Stimulated activated CD8-positive, alpha-beta memory T cell treated with anti-CD3 and anti-CD28 coated beads, Interleukin-4, amount 100 ng/mL, for 48 hours (primary cell): ENCODE data around the gene PTGFRN.
"Not testable (repeated sequence)": the region's sequence is repeated elsewhere in the genome, so short reads cannot be mapped to it uniquely, and the experiment has no call there.

ENCODE experiments used
- DNase-seq: peaks from one replicate; pipeline ENCODE4 v3.0.0-alpha.2; 2020

The PTGFRN gene

DNA sequence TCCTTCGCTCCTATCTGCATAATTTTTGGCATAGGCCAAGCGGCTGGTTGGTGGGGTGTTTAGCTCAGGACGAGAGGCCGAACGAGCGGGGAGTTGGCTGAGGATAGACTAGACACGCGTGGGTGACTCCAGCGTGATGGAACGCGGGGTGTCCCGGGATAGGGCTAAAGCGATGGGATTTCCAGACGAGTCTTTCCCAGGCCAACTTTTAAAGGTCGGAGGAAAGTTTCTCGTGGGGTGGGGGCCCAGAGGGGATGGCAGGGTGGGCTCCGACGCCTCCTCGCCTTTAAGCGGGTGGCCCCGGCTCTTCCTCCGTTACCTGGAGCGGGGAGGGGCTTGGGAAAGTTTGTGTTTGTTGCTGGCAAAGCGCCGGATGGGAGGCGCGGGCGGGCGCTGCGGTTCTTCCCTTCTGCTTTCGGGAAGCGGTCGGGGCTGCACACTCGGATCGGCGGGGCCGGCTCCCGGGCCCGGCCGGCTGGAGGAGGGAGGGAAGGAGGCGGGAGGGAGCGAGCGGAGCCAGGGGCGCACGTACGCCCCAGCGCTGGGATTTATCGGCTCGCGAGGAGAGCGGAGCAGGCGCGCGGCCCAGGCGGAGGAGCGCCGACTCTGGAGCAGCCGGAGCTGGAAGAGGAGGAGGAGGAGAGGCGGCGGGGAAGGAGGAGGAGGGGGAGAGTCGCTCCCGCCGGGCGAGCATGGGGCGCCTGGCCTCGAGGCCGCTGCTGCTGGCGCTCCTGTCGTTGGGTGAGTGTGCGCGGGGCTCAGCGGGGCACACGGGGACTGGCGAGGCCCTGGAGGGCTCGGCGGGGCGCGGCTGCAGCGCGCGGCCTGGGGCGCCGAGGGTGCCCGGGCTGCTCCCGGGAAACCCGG lies at the start of gene PTGFRN:
TSS of gene PTGFRN (plus strand) at position 405 of the 867 bp plus-strand sequence. CDS start at position 693, 288 bp downstream.
- DNase-seq: peak; percentile 37

DNA sequence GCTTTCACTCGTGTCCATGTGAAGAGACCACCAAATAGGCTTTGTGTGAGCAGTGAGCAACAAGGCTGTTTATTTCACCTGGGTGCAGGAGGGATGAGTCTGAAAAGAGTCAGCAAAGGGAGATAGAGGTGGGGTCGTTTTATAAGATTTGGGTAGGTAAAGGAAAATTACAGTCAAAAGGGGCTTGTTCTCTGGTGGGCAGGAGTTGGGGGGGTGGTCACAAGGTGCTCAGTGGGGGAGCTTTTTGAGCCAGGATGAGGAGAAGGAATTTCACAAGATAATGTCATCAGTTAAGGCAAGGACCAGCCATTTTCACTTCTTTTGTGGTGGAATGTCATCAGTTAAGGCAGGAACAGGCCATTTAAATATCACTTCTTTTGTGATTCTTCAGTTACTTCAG lies 49.5 kb upstream of the PTGFRN start:
- DNase-seq: not testable (repeated sequence)

DNA sequence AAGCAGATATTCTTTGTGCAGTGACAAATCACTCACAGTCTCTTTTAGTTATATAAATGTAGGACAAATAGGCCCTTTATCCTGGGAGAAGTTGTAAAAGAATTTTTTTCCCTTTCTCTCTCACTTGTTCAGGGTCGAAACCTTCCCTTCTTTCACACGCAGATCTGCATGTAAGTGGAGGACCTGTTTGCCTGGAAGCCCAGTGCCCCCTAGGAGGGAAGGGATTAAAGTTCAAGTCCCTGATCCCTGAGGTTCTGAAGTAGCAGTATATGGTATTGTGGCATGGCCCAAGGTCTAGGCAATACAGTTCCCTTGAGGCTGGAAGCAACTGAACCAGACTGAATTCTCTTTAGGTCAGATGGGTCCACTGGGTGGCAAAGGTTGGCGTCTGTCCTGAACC lies 48.6 kb upstream of the PTGFRN start:
- DNase-seq: no peak

DNA sequence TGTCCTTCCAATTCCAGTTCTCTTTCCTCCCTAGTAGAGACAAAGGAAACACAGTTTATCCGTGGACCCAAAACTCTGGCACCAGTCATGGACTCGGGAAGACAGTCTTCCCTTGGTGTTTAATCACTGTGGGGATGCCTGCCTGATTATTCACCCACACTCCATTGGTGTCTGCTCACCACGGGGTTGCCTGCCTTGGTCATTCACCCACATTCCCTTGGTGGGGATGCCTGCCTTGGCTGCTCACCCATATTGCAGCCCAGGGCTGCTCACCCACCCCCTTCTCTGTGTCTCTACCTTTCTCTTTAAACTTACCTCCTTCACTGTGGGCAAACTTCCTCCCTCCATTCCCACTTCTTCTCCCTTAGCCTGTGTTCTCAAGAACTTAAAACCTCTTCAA lies 46.7 kb upstream of the PTGFRN start:
- not testable (repeated sequence) for DNase-seq

DNA sequence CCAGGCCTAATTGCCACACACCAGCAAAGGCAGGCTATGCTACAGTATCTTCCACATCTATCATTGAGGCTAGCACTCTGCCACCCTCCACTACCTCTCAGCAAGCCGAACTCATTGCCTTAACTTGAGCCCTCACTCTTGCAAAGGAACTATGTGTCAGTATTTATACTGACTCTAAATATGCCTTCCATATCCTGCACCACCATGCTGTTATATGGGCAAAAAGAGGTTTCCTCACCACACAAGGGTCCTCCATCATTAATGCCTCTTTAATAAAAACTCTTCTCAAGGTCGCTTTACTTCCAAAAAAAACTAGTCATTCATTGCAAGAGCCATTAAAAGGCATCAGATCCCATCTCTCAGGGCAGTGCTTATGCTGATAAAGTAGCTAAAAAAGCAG lies 43.2 kb upstream of the PTGFRN start:
- not testable (repeated sequence) for DNase-seq

DNA sequence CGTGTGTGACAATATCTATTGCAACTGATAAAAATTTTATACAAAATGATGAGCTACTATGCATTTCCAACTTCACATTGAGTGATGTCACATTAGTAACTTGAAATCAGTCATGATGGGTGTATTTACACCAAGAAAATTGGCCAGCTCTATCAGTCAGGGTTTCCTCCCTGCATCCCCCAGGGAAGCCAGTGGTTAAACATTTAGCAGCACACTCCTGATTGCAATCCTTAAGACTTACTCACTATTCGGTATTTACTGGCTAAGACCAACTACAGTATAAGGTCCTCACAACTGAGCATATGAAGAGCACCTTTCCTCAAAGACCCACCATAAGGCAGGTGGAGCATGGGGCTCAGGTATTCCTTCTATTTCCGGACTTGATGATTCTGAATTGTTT lies 41.3 kb upstream of the PTGFRN start:
- DNase-seq: no peak

DNA sequence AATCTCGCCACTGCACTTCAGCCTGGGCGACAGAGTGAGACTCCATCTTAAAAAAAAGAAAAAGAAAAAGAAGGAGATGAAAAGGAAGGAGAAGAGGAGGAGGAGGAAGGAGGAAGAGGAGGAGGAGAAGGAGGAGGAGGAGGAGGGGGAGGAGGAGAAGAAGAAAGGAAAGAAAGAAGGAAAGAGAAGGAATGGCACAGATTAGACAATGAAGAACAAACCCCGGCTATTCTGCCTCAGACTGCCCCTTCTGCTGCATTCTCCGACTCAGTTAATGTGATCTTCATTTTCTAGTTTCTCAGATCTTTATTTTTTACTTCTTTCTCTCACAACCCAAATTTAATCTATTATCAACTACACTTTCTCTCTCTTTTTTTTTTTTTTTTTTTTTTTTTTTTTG lies 40.1 kb upstream of the PTGFRN start:
- no peak for DNase-seq

DNA sequence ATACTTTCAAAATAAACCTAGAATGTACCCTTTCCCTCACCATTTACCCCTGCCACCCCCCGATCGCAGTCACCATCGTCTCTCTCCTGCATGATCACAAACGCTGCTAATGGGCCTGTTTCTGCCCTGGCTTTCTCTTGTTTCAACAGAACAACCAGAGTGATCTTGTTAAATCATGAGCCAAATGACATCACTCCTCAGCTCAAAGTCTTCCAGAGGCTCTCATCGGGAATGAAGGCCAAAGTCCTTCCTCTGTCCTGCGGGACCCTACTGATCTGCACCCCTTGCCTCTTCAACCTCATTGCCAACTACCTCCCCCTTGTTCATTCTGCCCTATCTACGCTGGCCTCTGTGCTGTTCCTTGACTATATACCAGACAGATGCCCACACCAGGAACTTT lies 39.4 kb upstream of the PTGFRN start:
- DNase-seq: no peak

DNA sequence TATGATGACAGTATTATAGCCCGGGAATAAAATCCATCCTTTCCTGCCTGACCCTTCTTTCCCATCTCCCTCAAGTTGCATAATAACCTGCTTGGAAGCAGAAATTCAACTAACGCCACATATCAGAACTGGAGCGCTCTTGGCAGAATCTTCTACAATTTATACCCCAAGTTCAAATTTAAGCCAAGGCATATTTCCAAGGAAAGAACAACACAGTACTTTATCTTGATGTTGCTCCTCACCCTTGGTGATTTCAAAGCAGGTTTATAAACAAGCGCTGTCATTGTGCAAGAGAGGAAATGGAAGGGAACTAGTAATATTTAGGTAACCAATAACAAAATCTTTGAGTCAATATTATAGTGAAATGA lies 38.0 kb upstream of the PTGFRN start:
- DNase-seq: no peak

DNA sequence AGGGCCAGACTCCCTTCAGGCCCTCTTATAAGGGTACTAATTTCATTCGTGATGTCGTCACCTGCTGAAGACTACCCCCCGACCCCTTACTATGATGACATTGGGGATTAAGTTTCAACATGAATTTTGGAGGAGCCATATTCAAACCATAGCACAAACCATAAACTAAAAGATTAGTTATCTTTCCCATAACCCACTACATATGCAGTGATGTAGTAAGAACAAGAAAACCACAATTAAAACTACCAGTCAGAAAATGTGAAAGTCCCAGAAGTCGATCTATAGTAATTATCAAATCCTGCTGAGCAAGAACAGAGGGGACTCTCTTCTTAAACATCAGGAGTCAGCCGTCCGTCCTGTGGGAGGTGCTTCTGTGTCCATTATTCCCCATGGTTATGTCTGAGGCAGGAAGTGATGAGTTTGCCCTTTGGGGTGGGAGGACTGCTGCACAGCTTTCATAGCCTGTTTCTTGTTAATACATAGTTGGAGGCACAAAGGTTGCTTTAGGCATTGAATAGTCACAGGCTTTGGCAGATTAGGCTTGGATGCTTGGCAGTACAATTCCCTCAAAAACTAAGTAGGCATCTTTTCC lies 35.9 kb upstream of the PTGFRN start:
- peak; percentile 53 for DNase-seq

DNA sequence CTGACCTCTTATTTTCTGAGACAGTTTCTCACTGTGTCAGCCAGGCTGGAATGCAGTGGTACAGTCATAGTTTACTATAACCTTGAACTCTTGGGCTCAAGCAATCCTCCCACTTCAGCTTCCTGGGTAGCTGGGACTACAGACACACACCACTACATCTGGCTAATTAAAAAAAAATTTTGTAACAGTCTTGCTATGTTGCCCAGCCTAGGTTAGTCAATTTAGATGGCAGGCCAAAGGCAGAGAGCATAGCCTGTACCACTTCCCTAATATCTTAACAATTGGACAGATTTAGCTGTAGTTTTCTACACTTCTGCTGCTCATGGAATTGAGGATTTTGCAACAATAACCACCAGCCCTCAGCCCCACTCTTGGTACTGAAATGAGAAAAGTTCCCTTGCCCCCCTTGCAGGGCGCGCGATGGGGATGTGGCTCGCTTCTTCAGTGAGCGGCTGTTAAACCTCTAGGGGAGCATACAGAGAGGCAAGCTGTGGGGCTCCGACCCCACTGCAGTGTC lies 34.9 kb upstream of the PTGFRN start:
- DNase-seq: peak; percentile 49

DNA sequence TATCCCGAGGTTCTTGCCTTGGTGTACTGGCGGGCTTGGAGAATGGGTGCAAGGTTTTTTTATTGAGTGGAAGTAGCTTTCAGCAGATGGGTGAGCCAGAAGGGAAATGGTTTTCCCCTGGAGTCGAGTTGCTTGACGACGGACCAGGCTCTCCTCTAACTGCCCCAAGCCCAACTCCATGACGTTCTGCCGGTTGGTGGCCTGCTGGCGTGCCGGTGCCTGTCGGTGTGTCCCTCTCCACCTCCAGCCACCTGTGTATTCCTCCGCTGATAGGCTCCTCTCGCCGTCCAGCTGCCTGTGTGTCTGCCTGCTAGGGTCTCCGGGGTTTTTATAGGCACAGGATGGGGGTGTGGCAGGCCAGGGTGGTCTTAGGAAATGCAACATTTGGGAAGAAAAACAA lies 34.3 kb upstream of the PTGFRN start:
- no peak for DNase-seq

DNA sequence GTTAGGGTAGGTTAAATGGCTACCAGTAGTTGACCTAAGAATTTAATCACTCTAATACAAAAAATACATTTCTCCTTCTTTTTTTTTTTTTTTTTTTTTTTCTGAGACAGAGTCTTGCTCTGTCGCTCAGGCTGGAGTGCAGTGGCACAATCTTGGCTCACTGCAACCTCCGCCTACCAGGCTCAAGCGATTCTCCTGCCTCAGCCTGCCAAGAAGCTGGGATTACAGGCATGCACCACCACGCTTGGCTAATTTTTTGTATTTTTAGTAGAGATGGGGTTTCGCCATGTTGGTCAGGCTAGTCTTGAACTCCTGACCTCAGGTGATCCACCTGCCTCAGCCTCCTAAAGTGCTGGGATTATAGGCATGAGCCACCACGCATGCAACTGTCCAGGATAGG lies 33.8 kb upstream of the PTGFRN start:
- not testable (repeated sequence) for DNase-seq

DNA sequence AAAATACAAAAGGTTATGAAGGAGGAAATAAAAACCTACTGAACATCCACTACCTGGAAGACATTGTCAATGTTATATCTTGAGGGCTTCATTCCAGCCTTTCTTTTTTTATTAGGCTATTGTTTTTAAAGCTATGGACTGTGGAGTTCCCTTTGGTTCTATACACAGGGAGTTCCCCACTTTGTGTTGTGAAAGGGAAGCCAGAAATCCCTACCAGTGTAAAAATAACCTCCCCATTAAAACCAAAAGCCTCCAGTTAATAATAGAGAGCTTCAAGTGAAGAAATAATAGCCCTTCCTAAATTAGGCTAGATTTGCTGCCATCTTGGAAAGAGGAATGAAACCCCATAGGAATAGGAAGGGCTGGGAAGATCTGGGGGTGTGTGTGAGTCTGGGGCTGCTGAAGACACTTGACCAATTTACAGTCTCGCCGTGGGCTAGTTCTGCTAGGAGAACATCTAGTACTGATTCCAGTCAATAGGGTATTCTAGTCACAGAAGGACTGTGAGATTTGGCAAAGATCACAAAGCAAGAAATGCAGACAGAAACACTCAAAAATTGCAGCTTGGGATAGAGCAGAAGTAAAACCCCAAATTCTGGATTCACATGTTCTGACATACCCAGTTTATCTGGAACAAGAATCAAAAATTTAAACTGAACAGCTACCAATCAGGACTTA lies 32.4 kb upstream of the PTGFRN start:
- no peak for DNase-seq

DNA sequence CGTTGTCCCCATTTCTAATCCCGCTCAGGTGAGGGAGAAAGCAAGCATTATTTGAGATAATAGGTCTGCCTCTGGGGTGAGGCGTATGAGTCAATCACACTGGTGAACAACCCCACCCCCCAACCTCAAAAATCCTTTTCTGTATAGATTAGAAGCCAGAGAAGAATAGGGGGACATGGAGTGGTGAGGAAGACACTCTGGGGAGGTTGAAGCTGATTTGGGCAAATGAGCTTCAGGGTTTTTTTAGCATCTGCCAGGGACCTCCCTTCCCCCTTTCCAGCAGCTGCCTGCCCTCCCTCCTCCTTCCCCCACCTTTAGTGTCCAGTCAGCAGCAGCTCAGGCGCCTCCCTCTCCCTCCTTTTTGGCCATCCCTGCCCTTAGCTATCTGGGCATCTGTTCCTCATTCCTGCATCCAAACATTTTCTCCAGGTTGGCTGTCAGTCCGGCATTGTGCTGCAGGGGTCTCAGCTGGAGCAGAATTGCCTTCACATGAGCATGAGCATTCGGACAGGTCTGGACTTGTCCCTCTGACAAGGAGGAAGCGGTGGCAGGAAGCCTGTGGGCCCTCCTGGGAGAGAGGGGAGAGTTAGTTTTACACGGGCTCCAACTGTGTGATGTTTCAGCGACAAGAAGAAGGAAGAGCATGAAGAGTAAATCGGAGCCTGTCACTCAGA lies 30.8 kb upstream of the PTGFRN start:
- DNase-seq: no peak

DNA sequence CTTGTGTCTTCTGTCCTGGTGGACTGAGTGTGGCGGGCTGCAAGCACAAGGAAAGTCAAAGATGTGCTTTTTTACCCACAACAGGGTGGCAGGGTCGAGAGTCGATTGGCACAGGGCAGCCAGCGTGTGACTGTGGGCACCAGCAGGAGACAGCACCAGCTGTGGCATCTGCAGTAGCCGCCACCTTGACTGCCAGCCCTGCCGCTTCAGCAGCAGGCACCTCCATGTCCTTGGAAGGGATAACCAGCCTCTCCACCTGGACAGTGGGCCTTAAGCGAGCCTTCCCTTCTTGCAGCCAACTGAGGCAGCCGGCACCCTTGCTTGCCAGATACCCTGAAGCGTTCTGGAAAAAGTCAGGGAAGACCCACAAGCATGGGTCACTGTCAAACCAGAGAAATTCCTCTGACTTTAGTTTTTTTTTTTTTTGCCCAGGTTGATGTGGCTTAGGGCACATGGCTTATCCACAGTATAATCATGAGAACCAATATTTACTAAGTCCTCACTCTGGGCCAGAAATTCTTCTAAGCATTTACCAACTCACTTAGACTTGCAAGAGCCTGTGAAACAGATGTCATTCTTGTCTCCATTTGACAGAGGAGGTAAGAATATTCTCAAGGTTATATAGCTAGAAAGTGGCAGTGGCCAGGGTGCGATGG lies 30.1 kb upstream of the PTGFRN start:
- DNase-seq: no peak

DNA sequence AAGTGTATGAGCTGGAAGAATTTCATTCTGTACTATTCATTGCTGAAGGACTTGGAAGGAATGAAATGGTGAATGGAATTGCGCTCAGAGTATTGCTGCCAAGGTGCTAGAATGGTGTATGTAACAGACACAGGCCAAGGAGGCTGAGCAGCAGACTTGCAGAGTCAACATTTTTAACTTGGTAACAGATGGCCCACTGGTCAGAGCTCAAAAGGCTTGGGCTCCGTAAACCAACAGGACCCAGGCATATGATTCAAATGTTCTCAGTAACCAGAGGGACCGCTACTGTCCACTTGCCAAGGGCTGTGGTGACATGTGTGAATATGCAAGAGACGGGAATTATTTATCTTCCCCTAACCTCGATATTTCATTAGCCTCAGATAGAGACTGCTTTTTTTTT lies 28.8 kb upstream of the PTGFRN start:
- DNase-seq: no peak

DNA sequence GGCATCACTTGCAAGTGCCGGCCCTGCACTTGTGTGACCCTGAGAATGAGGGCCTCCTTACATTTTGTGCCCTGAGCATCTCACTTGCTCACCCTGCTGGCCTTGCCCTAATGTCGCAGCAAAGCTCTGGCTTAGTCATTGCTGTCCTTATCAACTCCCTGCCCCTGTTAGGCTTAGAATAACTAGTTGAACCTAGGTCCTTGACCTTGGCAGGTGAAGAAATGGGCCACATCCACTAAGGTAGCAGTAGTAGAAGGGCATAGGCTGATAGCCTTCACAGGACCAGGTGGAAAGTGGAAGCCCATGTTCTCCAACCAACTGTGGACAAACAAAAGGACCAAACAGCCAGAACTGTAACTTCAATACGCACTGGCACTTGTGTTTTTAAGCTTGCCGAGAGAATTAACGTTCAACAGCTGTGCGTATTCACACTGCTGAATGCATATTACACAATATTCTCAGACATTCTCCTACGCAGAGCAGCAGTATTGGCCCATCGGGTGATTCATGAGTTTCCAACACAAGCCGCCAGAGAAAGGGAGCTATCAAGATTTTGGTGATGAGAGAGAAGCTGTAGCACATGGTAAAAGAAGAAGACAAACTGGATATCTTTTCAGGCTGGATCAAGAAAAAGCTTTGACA lies 27.7 kb upstream of the PTGFRN start:
- peak; percentile 52 for DNase-seq

DNA sequence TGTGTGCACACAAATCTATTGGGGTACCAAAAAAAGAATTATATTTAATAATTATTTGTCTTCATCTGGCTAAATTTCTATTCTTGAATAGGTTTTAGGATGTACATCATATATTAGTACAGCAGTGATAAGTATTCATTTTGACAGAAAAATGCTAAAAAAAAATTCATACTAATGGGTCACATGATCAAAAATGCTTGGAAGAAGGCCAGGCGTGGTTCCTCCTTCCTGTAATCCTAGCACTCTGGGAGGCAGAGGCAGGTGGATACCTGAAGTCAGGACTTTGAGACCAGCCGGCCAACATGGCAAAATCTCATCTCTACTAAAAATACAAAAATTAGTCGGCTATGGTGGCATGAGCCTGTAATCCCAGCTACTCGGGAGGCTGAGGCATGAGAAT lies 26.9 kb upstream of the PTGFRN start:
- no peak for DNase-seq

DNA sequence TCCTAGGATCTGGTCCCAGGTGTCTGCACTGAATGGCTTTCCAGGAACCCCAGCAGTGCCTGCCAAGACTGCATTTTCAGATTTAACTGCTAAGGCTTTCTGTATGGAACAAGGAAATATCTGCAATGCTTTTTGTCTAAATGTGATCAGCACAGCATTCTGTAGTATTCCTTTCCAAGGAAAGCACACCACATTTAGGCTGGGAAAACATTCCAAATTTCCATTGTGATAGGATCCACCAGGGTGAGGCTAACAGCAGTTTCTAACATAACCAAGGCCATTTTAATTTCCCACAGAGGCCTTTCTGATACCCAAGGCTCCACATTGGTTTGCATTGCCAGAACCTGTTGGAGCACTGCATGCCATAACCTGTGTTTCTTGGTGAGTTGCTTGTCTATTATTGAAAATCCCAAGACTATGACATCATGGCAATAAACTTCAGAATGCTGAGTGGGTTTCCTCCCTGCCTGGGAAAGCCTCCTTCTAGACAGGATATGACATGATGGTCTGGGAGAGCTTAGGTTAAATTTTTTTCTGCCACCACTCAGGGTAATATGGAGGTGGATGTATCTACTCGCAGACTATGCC lies 23.3 kb upstream of the PTGFRN start:
- no peak for DNase-seq

DNA sequence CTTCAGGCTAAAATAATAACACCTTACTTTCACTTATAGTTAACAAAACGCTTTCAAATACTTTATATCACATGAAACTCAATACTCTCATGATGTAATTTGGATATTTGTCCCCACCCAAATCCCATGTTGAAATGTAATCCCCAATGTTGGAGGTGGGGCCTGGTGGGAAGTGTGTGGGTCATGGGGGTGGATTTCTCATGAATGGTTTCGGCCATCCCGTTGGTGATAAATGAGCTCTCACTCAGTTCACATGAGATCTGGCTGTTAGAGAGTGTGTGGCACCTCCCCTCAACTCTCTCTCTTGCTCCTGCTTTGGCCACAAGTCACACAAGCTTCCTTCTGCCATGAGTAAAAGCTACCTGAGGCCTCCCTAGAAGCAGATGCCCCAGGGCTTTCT lies 22.5 kb upstream of the PTGFRN start:
- no peak for DNase-seq

DNA sequence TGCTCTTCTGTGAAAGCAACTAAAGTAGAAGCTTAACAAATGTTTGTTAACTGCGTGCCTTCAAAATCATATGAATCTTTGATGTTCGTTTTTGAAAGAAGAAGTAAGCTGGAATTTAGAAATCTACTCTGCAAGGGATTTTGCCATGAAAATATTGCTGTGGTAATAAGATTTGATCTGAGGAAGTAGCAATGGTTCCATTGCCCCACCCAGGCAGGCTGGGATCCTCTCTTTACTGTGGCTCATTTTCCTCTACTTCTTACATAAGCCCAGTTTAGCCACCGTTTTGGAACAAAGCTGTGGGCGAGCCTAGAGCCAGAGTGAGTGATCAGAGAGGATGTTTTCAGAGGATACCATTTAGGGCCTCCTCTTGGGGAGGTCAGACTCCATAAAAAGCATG lies 20.3 kb upstream of the PTGFRN start:
- no peak for DNase-seq
